HG03280 (cell line): Measurements from ENCODE around the gene DHCR7.

Source experiments
- ATAC-seq: cut with Tn5 transposase; IDR thresholded peaks from one replicate; pipeline ENCODE4 v1.9.1; 2021; ENCODE audit warnings: mild to moderate bottlenecking, moderate library complexity; ENCODE audit not compliant: unreplicated experiment

The DHCR7 gene

DNA sequence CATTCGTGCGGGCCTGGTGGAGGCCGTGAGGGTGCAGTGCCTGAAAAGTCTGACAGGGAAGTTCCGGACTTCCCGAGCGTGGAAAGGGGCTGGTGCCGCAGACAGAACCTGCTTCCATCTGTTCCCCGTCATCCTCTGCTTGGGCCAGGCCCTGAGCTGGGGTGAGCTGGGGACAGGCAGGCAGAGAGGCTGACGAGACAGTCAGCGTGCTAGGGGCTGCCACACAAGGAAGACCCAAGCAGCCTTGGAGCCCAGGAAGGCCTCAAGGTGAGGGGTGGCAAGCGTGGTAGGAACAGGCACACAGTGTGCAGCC lies 30.3 kb upstream of the DHCR7 start:
- no peak for ATAC-seq

DNA sequence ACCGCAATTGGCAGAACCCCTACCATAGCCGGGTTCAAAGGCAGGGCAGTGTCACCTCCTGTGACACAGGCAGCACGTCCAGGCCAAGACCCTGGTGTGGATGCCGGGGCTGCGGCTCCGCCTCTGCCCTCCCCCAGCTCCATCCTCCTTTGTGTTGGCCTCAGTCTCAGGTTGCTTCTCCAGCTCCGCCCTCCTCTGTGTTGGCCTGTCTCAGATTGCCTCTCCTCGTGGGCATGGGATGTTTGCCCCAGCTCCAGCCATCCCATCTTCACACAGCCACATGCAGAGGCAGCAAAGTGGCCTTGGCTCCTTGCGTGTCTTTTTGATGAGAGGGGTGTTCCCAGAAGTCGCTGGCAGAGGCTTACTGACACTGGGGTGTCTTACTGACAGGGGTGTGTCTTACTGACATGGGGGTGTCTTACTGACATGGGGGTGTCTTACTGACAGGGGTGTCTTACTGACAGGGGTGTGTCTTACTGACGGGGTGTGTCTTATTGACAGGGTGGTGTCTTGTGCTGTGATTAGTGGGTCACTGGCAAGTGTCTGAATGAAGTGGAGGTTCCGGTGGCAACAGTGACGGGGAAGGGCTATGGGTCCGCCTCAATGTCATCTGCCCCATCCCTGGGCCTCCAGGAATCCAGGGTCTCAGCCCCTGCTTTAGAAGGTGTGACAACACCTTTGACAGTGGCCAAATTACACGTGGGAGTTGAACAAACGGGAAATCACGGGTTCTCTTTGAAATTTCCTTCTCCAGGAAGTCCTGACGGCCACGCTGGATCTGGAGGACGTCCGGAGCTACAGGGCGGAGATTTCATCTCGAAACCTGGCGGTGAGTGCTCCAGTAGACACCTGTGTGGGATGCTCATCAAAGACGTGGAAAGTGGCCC lies 29.7 kb upstream of the DHCR7 start:
- no peak for ATAC-seq

- ATAC-seq, result no peak
Observed at GRCh38 chr11:71476926-71477640, 28.9 kb upstream of the DHCR7 start.

- ATAC-seq, result no peak
Observed at GRCh38 chr11:71476031-71476430, 27.8 kb upstream of the DHCR7 start.

DNA sequence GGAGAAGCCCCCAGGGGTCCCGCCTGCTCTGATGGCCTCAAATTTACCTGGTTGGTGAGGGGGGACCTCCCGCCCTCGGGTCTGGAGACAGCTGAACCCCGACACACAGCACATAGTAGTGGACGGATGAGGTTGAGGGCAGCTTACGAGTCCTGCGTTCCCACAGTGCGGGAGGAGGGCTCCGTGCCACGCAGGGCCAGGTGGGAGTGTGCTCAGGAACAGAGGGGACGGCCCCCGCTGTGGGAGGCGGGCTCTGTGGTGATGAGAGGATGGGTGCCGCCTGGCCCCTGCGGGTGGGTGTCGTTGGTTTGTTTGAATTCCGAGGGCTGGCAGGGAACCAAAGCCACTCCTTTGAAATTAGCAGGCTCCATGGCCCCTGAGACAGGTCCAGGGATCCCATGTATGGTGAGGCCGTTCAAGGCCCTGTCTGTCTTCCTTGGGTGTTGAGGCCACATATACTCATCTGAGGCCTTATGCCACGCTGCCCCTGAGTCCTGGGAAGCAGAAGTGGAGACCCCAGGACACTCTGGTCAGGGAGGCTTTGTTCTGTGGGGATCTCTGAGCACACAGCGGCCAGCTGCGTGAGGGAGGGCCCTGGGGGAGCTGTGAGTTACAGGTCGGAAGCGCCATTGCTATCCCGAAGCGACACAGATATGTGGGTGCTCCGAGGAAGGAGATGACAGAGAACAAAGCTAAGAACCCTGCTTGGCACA lies 26.7 kb upstream of the DHCR7 start:
- ATAC-seq, result no peak

GRCh38 chr11:71474141-71474770 lies 26.1 kb upstream of the DHCR7 start:
- ATAC-seq, result no peak

DNA sequence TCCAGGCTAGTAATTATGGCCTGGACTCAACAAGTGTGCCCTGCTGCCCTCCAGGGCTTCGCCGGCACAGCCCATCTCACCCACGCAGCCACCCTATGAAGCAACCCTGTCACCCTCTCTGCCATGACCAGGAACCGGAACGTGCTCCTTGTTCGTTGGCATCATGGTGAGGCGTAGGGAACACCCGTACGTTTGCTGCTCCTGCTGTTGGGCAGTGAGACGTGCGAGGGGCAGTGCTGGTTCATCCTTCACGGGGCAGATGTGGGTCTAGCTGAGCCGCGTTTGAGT lies 25.5 kb upstream of the DHCR7 start:
- ATAC-seq, result no peak

DNA sequence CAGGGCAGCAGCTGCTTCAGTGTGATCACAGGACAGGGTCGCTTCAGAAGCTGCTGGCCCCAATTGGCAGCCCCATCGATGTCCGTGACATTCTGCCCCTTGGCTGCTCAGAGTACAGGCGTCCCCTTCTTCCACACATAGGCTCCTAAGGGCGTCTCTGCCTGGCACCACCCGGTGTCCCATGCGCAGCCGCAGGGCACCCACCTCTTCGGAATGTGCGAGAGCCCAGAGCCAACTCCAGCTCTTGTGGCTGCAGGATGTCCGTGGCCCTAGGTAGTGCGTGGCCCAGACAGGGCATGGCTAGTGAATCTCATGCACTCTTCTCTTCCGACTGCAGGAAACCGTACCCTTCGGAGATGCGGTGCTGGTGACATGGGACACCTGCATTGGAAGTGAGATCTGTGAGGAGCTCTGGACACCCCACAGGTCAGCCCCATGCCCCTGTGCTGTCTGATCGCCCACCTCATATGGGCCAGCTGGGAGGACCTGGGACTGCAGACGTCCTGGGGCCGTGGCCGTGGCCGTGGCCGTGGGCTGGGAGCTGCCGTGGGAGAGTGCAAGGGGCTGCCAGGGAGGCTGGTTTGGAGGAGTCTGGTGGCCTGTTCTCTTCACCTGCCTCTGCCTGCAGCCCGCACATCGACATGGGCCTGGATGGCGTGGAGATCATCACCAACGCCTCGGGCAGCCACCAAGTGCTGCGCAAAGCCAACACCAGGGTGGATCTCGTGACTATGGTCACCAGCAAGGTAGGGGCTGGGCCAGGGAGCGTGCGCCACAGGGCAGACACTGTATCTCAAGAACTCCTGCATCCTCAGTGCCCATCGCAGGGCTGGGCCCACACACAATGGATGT lies 25.0 kb upstream of the DHCR7 start:
- no peak for ATAC-seq

- ATAC-seq, result no peak
Observed at GRCh38 chr11:71472357-71472885, 24.2 kb upstream of the DHCR7 start.

- no peak for ATAC-seq
Observed at GRCh38 chr11:71470946-71471345, 22.8 kb upstream of the DHCR7 start.

GRCh38 chr11:71467164-71467563 lies 19.0 kb upstream of the DHCR7 start:
- ATAC-seq, result no peak

GRCh38 chr11:71466358-71466757 lies 18.2 kb upstream of the DHCR7 start:
- no peak for ATAC-seq

DNA sequence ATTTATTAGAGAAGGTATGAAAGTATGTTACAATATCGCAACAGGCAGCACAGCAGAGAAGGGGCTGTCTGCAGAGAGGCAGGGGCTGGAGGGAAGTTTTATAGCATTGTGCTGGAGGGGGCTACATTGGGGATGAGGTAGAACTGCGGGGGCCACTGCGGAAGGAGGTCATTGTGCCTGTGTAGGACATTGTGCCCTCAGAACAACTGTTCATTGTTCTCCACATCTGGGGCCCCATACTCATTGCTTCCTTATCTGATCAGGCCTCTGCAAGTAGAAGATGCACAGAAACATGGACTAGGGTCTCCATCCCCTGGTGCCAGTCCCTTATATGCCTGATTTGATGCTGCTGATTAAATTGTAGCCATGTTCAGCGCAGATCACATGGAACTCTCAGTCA lies 16.9 kb upstream of the DHCR7 start:
- no peak for ATAC-seq

GRCh38 chr11:71463331-71464211 lies 15.4 kb upstream of the DHCR7 start:
- ATAC-seq, result no peak

GRCh38 chr11:71462726-71463125 lies 14.5 kb upstream of the DHCR7 start:
- no peak for ATAC-seq

- no peak for ATAC-seq
Observed at GRCh38 chr11:71461696-71462095, 13.5 kb upstream of the DHCR7 start.

GRCh38 chr11:71459767-71460320 lies 11.7 kb upstream of the DHCR7 start:
- no peak for ATAC-seq

- no peak for ATAC-seq
Observed at GRCh38 chr11:71459076-71459766, 11.0 kb upstream of the DHCR7 start.
